ENCODE measurements around the gene TEPSIN.

DNA sequence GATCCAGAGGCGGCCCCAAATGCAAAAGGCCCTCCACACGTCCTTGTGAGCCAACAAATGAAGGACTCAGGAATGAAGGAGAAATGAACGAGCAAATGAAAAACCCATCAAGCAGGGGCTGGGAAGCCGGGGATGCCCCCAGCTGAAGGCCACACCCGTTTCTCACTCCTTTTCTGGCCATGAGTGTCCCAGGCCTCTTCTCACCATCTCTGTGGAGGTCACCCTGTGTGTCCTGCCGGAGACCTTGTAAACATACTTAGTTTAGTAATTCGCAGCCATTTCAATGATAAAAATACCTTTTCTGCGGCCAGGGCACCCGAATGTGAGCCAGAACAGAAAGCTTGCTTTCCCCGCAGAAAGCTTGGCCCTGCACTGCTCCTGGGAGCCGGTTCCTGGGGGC, 51.7 kb downstream of the TEPSIN start:
- TF ChIP-seq, protein P1, sequence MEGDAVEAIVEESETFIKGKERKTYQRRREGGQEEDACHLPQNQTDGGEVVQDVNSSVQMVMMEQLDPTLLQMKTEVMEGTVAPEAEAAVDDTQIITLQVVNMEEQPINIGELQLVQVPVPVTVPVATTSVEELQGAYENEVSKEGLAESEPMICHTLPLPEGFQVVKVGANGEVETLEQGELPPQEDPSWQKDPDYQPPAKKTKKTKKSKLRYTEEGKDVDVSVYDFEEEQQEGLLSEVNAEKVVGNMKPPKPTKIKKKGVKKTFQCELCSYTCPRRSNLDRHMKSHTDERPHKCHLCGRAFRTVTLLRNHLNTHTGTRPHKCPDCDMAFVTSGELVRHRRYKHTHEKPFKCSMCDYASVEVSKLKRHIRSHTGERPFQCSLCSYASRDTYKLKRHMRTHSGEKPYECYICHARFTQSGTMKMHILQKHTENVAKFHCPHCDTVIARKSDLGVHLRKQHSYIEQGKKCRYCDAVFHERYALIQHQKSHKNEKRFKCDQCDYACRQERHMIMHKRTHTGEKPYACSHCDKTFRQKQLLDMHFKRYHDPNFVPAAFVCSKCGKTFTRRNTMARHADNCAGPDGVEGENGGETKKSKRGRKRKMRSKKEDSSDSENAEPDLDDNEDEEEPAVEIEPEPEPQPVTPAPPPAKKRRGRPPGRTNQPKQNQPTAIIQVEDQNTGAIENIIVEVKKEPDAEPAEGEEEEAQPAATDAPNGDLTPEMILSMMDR (IDR thresholded peaks at IDR 0.05; ENCODE audit: low read length) = no peak
- no peak for TF ChIP-seq EZH2phosphoT487 (IDR thresholded peaks at IDR 0.05; ENCODE audit: low read length)
